Natural killer cell (primary cell): ENCODE results near the gene FYB2. TPM values are rescaled to one million over a fixed set of nuclear protein-coding genes. Genes with fewer than 3 reads are reported as not detected.

ENCODE experiments used
- ATAC-seq, 3 donors: fragments of 150-1000 bp in 2 of 3; fragments of 200-7000 bp in 1 of 3; cut with Tn5 transposase; 1 replicate in 1 of 3; 2 replicates in 2 of 3; pipeline ENCODE4 v1.10.0; 2021; ENCODE audit warnings: mild to moderate bottlenecking in 2 of 3, moderate library complexity in 2 of 3
- DNase-seq, 2 donors: peaks; one replicate each; pipeline versions ENCODE4 v3.0.0 to v3.0.0-alpha.2; 2013 to 2021; ENCODE audit warnings: mixed read lengths in 1 of 2
- H3K27ac ChIP-seq: one replicate; pipeline ENCODE4 v1.5.1; 2013; ENCODE audit warnings: mild to moderate bottlenecking, low read length
- H3K27me3 ChIP-seq: one replicate; pipeline ENCODE4 v1.6.1; 2013; ENCODE audit warnings: low read length; ENCODE audit not compliant: control insufficient read depth, insufficient read depth
- H3K36me3 ChIP-seq: one replicate; pipeline ENCODE4 v1.6.1; 2013; ENCODE audit warnings: low read length; ENCODE audit not compliant: control insufficient read depth, insufficient read depth
- H3K4me1 ChIP-seq: one replicate; pipeline ENCODE4 v1.6.1; 2013; ENCODE audit warnings: low read length; ENCODE audit not compliant: control insufficient read depth, insufficient read depth
- H3K4me3 ChIP-seq: one replicate; pipeline ENCODE4 v1.5.1; 2013; ENCODE audit warnings: low read length
- H3K9me3 ChIP-seq: one replicate; pipeline ENCODE4 v1.6.1; 2013; ENCODE audit warnings: low read length; ENCODE audit not compliant: control insufficient read depth, insufficient read depth
- H3K27ac Mint-ChIP-seq, 2 donors: one replicate each; pipeline ENCODE4 v1.8.0; 2022; ENCODE audit warnings: mild to moderate bottlenecking in 2 of 2, mixed read lengths in 2 of 2, moderate library complexity in 1 of 2
- H3K27me3 Mint-ChIP-seq, 2 donors: one replicate each; pipeline ENCODE4 v1.8.0; 2022; ENCODE audit warnings: low read depth in 2 of 2, mixed read lengths in 2 of 2
- H3K36me3 Mint-ChIP-seq: one replicate; pipeline ENCODE4 v1.8.0; 2022; ENCODE audit warnings: mixed read lengths
- H3K4me1 Mint-ChIP-seq, 2 donors: one replicate each; pipeline ENCODE4 v1.8.0; 2022; ENCODE audit warnings: mixed read lengths in 2 of 2
- H3K4me3 Mint-ChIP-seq: one replicate; pipeline ENCODE4 v1.8.0; 2022; ENCODE audit warnings: mild to moderate bottlenecking, moderate library complexity, mixed read lengths
- H3K9me3 Mint-ChIP-seq, 2 donors: one replicate each; pipeline ENCODE4 v1.8.0; 2022; ENCODE audit warnings: mixed read lengths in 2 of 2
- CTCF ChIP-seq: fragments of 200-600 bp; IDR thresholded peaks from one replicate; pipeline ENCODE4 v1.8.0; 2022; ENCODE audit warnings: antibody characterized with exemption
- WGBS: methylation state at CpG from one replicate; pipeline ENCODE4 v1.1.7; 2013; ENCODE audit warnings: missing lambda C conversion rate; ENCODE audit not compliant: insufficient coverage; 5-methylcytosine and 5-hydroxymethylcytosine counted together
- intact Hi-C: fragments of 100-400 bp; cut with micrococcal nuclease; formaldehyde crosslinking; loops from one replicate; pipeline ENCODE4 v1.14.2; 2022
- total RNA-seq, 4 donors: library from RNA; stranded (reverse); fragments of 120-200 nt in 1 of 4; gene quantifications; one replicate each; pipeline versions ENCODE4 v1.2.3 to v1.2.4, GENCODE V29; 2013 to 2022

The FYB2 gene
- total RNA-seq, 3 donors from 2014 or later (not counting 1 experiment from before 2014, with no cell fraction given), result not detected

DNA sequence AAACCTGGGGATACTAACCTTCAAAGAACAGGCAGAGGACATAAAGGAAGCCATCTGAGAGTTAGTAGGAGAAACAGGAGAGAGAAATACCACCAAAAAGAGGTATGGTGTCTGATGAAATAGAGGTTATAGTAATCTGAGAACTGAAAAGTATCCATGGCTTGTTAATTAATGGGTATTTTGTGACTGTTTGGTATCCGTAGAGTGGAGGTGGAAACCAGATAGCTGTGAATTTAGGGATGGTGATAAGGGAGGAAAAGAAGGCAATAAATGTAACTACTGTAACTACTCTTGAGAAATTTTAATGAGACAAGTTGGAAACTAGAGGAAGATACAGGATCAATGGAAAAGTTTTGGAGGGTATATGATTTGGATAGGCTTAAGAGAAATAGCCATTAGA is 146.6 kb downstream of the FYB2 start:
- intact Hi-C loops, result no loop called here
- H3K9me3 Mint-ChIP-seq, result no peaks in the 10 kb centered on the region
- Histone ChIP-seq H3K9me3 (no peaks in the 10 kb centered on the region), H3K36me3 (no peaks in the 10 kb centered on the region), H3K27me3 (no peaks in the 10 kb centered on the region), H3K4me3 (no peak overlapping the region), H3K27ac (no peak overlapping the region), H3K4me1 (no peaks in the 10 kb centered on the region)
- no peak for DNase-seq
- 81% methylated on average over 1 of the region's 1 CpG for WGBS
- no peak overlapping the region for H3K27ac Mint-ChIP-seq
- ATAC-seq, result no peak
- H3K4me3 Mint-ChIP-seq, result no peak overlapping the region
- no peaks in the 10 kb centered on the region for H3K4me1 Mint-ChIP-seq
- no peak for TF ChIP-seq CTCF
- no peaks in the 10 kb centered on the region for H3K36me3 Mint-ChIP-seq
- peaks cover 0 to 4% of the 10 kb centered on the region in 2 donors for H3K27me3 Mint-ChIP-seq

- Histone ChIP-seq H3K4me3 (no peak overlapping the region), H3K4me1 (no peaks in the 10 kb centered on the region), H3K27me3 (no peaks in the 10 kb centered on the region), H3K36me3 (no peaks in the 10 kb centered on the region), H3K9me3 (no peaks in the 10 kb centered on the region), H3K27ac (no peak overlapping the region)
- no peaks in the 10 kb centered on the region for H3K9me3 Mint-ChIP-seq
- DNase-seq, result no peak
- no peak for ATAC-seq
- H3K27me3 Mint-ChIP-seq, result peaks cover under 1 to 4% of the 10 kb centered on the region in 2 donors
- intact Hi-C loops, result no loop called here
- H3K36me3 Mint-ChIP-seq, result no peaks in the 10 kb centered on the region
- no peaks in the 10 kb centered on the region for H3K4me1 Mint-ChIP-seq
- no peak overlapping the region for H3K27ac Mint-ChIP-seq
- no peak overlapping the region for H3K4me3 Mint-ChIP-seq
- WGBS, result 92% methylated on average over 2 of the region's 2 CpGs
- TF ChIP-seq CTCF, result no peak
Observed at GRCh38 chr1:56671542-56671941, 147.7 kb downstream of the FYB2 start.

GRCh38 chr1:56671085-56671484 is 148.1 kb downstream of the FYB2 start:
- DNase-seq (no peak), ATAC-seq (no peak)
- H3K27ac ChIP-seq, result no peak overlapping the region
- no peaks in the 10 kb centered on the region for H3K9me3 Mint-ChIP-seq
- TF ChIP-seq CTCF, result no peak
- H3K27me3 Mint-ChIP-seq, result peaks cover 5 to 6% of the 10 kb centered on the region in 2 donors
- H3K4me1 ChIP-seq, result no peaks in the 10 kb centered on the region
- no peaks in the 10 kb centered on the region for H3K36me3 Mint-ChIP-seq
- H3K9me3 ChIP-seq, result no peaks in the 10 kb centered on the region
- intact Hi-C loops, result no loop called here
- no peak overlapping the region for H3K4me3 ChIP-seq
- 89% methylated on average over 1 of the region's 4 CpGs for WGBS
- H3K36me3 ChIP-seq, result no peaks in the 10 kb centered on the region
- H3K27ac Mint-ChIP-seq, result no peak overlapping the region
- no peaks in the 10 kb centered on the region for H3K4me1 Mint-ChIP-seq
- H3K27me3 ChIP-seq, result no peaks in the 10 kb centered on the region
- H3K4me3 Mint-ChIP-seq, result no peak overlapping the region

DNA sequence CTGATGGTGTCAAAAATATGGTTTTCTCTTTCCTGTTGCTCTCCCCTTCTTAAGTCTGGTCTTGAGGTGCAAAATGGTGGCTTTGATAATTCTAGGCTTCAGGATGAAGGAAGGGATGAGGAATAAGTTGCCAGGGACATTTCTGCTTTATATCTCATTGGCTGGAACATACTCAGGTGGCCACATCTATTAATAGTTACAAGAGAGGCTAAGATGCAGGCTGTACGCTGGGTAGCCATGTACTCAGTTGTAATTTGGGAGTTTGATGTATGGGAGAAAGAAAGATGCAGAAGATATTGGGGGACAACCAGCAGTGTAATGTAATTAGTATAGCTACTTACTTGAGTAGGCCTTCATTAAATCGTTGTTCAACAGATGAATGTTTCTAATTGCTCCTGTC is 148.9 kb downstream of the FYB2 start:
- H3K4me1 ChIP-seq, result no peaks in the 10 kb centered on the region
- Mint-ChIP-seq H3K4me3 (no peak overlapping the region), H3K27ac (no peak overlapping the region), H3K27me3 (peaks cover 10 to 12% of the 10 kb centered on the region in 2 donors), H3K4me1 (no peaks in the 10 kb centered on the region), H3K36me3 (no peaks in the 10 kb centered on the region), H3K9me3 (no peaks in the 10 kb centered on the region)
- ATAC-seq, result no peak
- no peak for DNase-seq
- intact Hi-C loops, result no loop called here
- H3K9me3 ChIP-seq, result no peaks in the 10 kb centered on the region
- H3K4me3 ChIP-seq, result no peak overlapping the region
- H3K36me3 ChIP-seq, result no peaks in the 10 kb centered on the region
- WGBS, result 73% methylated on average over 1 of the region's 2 CpGs
- H3K27me3 ChIP-seq, result no peaks in the 10 kb centered on the region
- no peak for TF ChIP-seq CTCF
- no peak overlapping the region for H3K27ac ChIP-seq
